Measurements from ENCODE around the gene RAB27A. TPM values are rescaled to one million over a fixed set of nuclear protein-coding genes. Genes with fewer than 3 reads are reported as not detected.

Gene RAB27A
- total RNA-seq, 6 donors from 2014 or later, result 24.1 to 97.8 (median 62.5) TPM

- no peak for ATAC-seq (ENCODE audit: low FRiP score in 2 of 2)
- no peaks in the 10 kb centered on the region for H3K27me3 ChIP-seq
- no peaks in the 10 kb centered on the region for H3K9me3 ChIP-seq
- WGBS, 2 donors, result 17 to 19% methylated on average over 1 of the region's 1 CpG
- TF ChIP-seq EP300 (IDR thresholded peaks at IDR 0.05) (no peak), POLR2AphosphoS5 (IDR thresholded peaks at IDR 0.05) (no peak), POLR2A (IDR thresholded peaks at IDR 0.05) (no peak)
- TF ChIP-seq, protein P1, sequence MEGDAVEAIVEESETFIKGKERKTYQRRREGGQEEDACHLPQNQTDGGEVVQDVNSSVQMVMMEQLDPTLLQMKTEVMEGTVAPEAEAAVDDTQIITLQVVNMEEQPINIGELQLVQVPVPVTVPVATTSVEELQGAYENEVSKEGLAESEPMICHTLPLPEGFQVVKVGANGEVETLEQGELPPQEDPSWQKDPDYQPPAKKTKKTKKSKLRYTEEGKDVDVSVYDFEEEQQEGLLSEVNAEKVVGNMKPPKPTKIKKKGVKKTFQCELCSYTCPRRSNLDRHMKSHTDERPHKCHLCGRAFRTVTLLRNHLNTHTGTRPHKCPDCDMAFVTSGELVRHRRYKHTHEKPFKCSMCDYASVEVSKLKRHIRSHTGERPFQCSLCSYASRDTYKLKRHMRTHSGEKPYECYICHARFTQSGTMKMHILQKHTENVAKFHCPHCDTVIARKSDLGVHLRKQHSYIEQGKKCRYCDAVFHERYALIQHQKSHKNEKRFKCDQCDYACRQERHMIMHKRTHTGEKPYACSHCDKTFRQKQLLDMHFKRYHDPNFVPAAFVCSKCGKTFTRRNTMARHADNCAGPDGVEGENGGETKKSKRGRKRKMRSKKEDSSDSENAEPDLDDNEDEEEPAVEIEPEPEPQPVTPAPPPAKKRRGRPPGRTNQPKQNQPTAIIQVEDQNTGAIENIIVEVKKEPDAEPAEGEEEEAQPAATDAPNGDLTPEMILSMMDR (IDR thresholded peaks at IDR 0.05), result no peak
- H3K4me3 ChIP-seq, result no peak overlapping the region
- no peaks in the 10 kb centered on the region for H3K36me3 ChIP-seq
- peak overlapping the region in 3 of 4 donors; percentile 71 to 81 (median 77) for H3K27ac ChIP-seq
- no peak for DNase-seq
- peaks cover 58 to 81% (median 65%) of the 10 kb centered on the region in 4 donors for H3K4me1 ChIP-seq
Observed at GRCh38 chr15:55248895-55249294, 40.7 kb downstream of the RAB27A start.

DNA sequence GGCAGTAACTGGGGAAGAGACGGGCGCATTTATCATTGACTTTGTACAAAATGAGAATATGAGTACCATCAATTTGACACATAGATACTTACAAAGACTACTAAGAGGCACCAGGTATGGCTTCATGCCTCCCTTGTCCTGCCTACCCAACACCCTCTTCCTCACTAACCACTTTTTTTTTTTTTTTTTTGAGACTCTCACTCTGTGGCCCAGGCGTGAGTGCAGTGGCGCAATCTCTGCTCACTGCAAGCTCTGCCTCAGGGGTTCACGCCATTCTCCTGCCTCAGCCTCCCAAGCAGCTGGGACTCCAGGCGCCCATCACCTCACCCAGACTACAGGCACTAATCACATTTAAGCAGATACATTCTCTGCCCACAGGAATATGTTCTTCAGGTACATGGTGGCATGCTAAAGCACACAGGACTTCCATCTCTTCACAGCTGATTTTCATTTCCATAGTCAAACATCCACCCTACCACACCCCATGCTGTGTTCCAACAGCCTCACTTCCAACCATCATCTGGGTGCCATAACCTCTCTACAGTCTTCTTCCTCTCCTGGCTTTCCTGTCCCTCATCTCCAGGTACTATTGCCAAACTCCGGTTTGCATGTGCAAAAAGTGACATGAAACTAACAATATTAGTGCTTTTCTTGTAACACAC is 41.7 kb downstream of the RAB27A start:
- TF ChIP-seq POLR2AphosphoS5 (IDR thresholded peaks at IDR 0.05), result no peak
- no peak for TF ChIP-seq EP300 (IDR thresholded peaks at IDR 0.05)
- H3K27ac ChIP-seq, result peak overlapping the region in 3 of 4 donors; percentile 21 to 81 (median 67)
- H3K27me3 ChIP-seq, result no peaks in the 10 kb centered on the region
- H3K9me3 ChIP-seq, result no peaks in the 10 kb centered on the region
- peaks cover 52 to 72% (median 56%) of the 10 kb centered on the region in 4 donors for H3K4me1 ChIP-seq
- no peak overlapping the region for H3K4me3 ChIP-seq
- H3K36me3 ChIP-seq, result no peaks in the 10 kb centered on the region
- ATAC-seq (ENCODE audit: low FRiP score in 2 of 2) (peak in 1 of 2 donors; percentile 44), DNase-seq (peak in 1 of 2 donors; percentile 62)
- WGBS, 2 donors, result 71 to 75% methylated on average over 7 of the region's 7 CpGs

DNA sequence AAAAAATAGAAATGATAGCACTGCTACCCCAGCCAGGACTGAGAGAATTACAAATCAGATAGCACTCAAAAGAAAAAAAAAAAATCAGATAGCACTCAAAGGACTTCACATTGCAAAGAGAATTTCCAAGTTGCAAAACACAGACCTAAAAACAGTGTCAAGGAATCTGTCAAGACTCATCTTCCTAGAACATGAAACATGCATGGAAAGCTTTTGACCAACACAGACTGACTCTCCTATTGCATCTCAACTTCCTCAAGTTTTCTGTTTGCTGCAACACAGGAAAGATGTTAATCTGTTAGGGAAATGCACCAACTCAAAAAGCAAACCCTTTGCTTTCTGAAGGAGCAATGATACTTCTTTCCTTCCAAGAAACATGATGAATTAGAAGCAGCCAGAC is 42.3 kb downstream of the RAB27A start:
- ATAC-seq (ENCODE audit: low FRiP score in 2 of 2), result no peak
- H3K4me1 ChIP-seq, result peaks cover 51 to 68% (median 53%) of the 10 kb centered on the region in 4 donors
- H3K27me3 ChIP-seq, result no peaks in the 10 kb centered on the region
- H3K36me3 ChIP-seq, result no peaks in the 10 kb centered on the region
- TF ChIP-seq POLR2A (IDR thresholded peaks at IDR 0.05), result no peak
- TF ChIP-seq EP300 (IDR thresholded peaks at IDR 0.05), result no peak
- TF ChIP-seq, protein P1 (IDR thresholded peaks at IDR 0.05), result no peak
- H3K9me3 ChIP-seq, result no peaks in the 10 kb centered on the region
- DNase-seq, result no peak
- H3K4me3 ChIP-seq, result no peak overlapping the region
- H3K27ac ChIP-seq, result peak overlapping the region in 3 of 4 donors; percentile 21 to 81 (median 67)

- TF ChIP-seq POLR2A (IDR thresholded peaks at IDR 0.05) (no peak), POLR2AphosphoS5 (IDR thresholded peaks at IDR 0.05) (no peak), EP300 (IDR thresholded peaks at IDR 0.05) (no peak)
- TF ChIP-seq, protein P1 (IDR thresholded peaks at IDR 0.05), result no peak
- H3K27ac ChIP-seq, result peak overlapping the region in 3 of 4 donors; percentile 26 to 81 (median 67)
Observed at GRCh38 chr15:55246567-55246966, 43.0 kb downstream of the RAB27A start.

DNA sequence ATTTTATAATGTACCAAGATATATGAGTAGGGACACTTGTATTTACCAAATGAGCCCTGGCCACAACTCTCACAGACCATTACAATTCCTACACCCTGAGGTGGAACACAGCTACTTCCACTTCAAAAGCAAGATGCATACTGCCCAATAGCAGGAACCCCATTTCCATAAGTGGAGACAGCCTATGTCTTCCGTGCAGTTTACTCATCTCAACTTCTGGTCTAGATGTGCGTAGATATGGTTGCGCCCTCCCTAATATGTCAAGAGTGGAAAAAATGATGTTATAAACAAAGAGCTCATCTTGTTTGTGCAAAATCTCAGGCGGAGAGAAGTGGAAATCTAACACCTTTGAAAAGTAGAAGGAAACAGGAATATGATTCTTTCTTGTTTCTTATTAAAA is 44.6 kb downstream of the RAB27A start:
- H3K27ac ChIP-seq, result no peak overlapping the region
- no peaks in the 10 kb centered on the region for H3K27me3 ChIP-seq
- TF ChIP-seq POLR2AphosphoS5 (IDR thresholded peaks at IDR 0.05), result no peak
- TF ChIP-seq, protein P1 (IDR thresholded peaks at IDR 0.05), result no peak
- TF ChIP-seq POLR2A (IDR thresholded peaks at IDR 0.05), result no peak
- no peak for TF ChIP-seq EP300 (IDR thresholded peaks at IDR 0.05)
- 66 to 68% methylated on average over 4 of the region's 4 CpGs for WGBS, 2 donors
- DNase-seq, result no peak
- no peak overlapping the region for H3K4me3 ChIP-seq
- ATAC-seq (ENCODE audit: low FRiP score in 2 of 2), result no peak
- H3K36me3 ChIP-seq, result no peaks in the 10 kb centered on the region
- H3K4me1 ChIP-seq, result peaks cover 49 to 61% (median 56%) of the 10 kb centered on the region in 4 donors
- H3K9me3 ChIP-seq, result no peaks in the 10 kb centered on the region

More at GRCh38 chr15:55246567-55246966, 43.0 kb downstream of the RAB27A start:
- Histone ChIP-seq H3K36me3 (no peaks in the 10 kb centered on the region), H3K4me3 (no peak overlapping the region), H3K4me1 (peaks cover 51 to 61% (median 55%) of the 10 kb centered on the region in 4 donors), H3K27me3 (no peaks in the 10 kb centered on the region), H3K9me3 (no peaks in the 10 kb centered on the region)
- DNase-seq (no peak), ATAC-seq (ENCODE audit: low FRiP score in 2 of 2) (peak in 1 of 2 donors; percentile 64)
- WGBS, 2 donors, result 64 to 71% methylated on average over 3 of the region's 3 CpGs

Measured in upper lobe of left lung (tissue), 6 donors.